Ovary (tissue), 3 donors: ENCODE results near the gene KLHL30.

ENCODE experiments used
- CTCF ChIP-seq, 3 donors: fragments of 450-650 bp in 2 of 3; fragments of 200-600 bp in 1 of 3; IDR thresholded peaks; one replicate each; pipeline versions ENCODE4 v1.5.1 to v1.8.0; 2016 to 2022; ENCODE audit warnings: antibody characterized with exemption in 3 of 3, mild to moderate bottlenecking in 1 of 3
- POLR2A ChIP-seq: fragments of 450-650 bp; IDR thresholded peaks from one replicate; pipeline ENCODE4 v1.6.1; 2017; ENCODE audit warnings: antibody characterized with exemption, mild to moderate bottlenecking, moderate library complexity
- donor health status: DM: no; HTN: no; CAD: no.

DNA sequence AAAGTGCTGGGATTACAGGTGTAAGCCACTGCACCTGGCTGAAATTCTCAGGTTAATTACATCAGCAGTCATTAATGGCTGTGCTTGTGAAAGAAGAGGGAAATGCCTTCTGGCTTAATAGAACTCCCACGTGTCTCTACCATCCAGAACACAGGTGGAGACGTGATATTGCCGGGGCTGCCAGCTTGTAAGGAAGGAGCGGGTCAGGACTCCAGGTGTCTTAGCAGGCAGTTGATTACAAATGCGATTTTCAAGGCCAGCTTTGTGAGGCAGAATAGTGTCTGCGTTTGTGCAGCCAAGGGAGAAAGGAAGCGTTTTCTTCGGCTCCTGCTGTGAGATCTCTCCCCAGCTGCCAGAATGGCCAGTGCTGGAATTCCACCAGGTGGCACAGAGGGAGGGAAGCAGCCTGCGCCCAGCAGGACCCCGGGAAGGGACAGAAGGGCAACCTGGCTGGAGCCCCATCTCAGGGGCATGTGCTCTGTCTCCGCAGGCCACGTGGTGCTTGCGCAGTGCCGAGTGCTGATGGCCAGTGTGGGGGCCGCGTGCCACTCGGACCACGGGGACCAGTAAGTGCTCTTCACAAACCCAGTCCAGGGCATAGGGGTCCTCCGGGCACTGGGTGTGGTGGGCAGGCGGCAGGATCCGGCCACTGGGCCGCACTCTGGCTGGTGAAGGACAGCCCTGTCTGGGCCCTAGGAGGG, 42.0 kb upstream of the KLHL30 start:
- TF ChIP-seq CTCF (IDR thresholded peaks at IDR 0.05) (no peak), POLR2A (no peak)
